Mesendoderm (in vitro differentiated cells): ENCODE results near the gene APOL1.

Experiments
- DNase-seq: peaks from one replicate; pipeline ENCODE4 v3.0.0; 2013
- H2AK5ac ChIP-seq: 2 replicates; pipeline ENCODE4 v1.6.1; 2013; ENCODE audit warnings: low read length, inconsistent platforms
- H2BK120ac ChIP-seq: 2 replicates; pipeline ENCODE4 v1.6.1; 2013; ENCODE audit warnings: low read depth, mild to moderate bottlenecking, low read length, moderate library complexity, mixed read lengths
- H2BK15ac ChIP-seq: replicated peaks from 2 replicates; pipeline ENCODE4 v1.6.1; 2013; ENCODE audit warnings: low read depth, mild to moderate bottlenecking, moderate library complexity
- H2BK5ac ChIP-seq: 2 replicates; pipeline ENCODE4 v1.6.1; 2013; ENCODE audit warnings: low read length, inconsistent platforms
- H3K18ac ChIP-seq: 2 replicates; pipeline ENCODE4 v1.6.1; 2013; ENCODE audit warnings: mild to moderate bottlenecking, low read length, mixed read lengths
- H3K23ac ChIP-seq: one replicate; pipeline ENCODE4 v1.6.1; 2013; ENCODE audit warnings: low read length
- H3K27ac ChIP-seq: 2 replicates; pipeline ENCODE4 v1.5.1; 2013; ENCODE audit warnings: low read depth, mild to moderate bottlenecking, inconsistent platforms, low read length, moderate library complexity
- H3K27me3 ChIP-seq: 2 replicates; pipeline ENCODE4 v1.6.1; 2013; ENCODE audit warnings: low read length, control low read depth, mild to moderate bottlenecking, inconsistent platforms; ENCODE audit not compliant: insufficient read depth, poor library complexity
- H3K36me3 ChIP-seq: 2 replicates; pipeline ENCODE4 v1.6.1; 2013; ENCODE audit warnings: low read length, inconsistent platforms; ENCODE audit not compliant: control insufficient read depth, insufficient read depth
- H3K4ac ChIP-seq: one replicate; pipeline ENCODE4 v1.6.1; 2013; ENCODE audit warnings: low read depth, mild to moderate bottlenecking, low read length, moderate library complexity
- H3K4me1 ChIP-seq: 2 replicates; pipeline ENCODE4 v1.6.1; 2013; ENCODE audit warnings: low read depth, low read length, inconsistent platforms; ENCODE audit not compliant: control insufficient read depth
- H3K4me2 ChIP-seq: 2 replicates; pipeline ENCODE4 v1.6.1; 2013; ENCODE audit warnings: low read length
- H3K4me3 ChIP-seq: 2 replicates; pipeline ENCODE4 v1.5.1; 2013; ENCODE audit warnings: mild to moderate bottlenecking, low read length
- H3K56ac ChIP-seq: one replicate; pipeline ENCODE4 v1.6.1; 2013; ENCODE audit warnings: low read length
- H3K79me1 ChIP-seq: 2 replicates; pipeline ENCODE4 v1.6.1; 2013; ENCODE audit warnings: low read length, inconsistent platforms
- H3K79me2 ChIP-seq: 2 replicates; pipeline ENCODE4 v1.6.1; 2013; ENCODE audit warnings: mild to moderate bottlenecking, low read length; ENCODE audit not compliant: control insufficient read depth, insufficient read depth
- H3K9ac ChIP-seq: 2 replicates; pipeline ENCODE4 v1.6.1; 2013; ENCODE audit warnings: low read length, inconsistent platforms
- H4K5ac ChIP-seq: one replicate; pipeline ENCODE4 v1.6.1; 2013; ENCODE audit warnings: low read length
- H4K8ac ChIP-seq: one replicate; pipeline ENCODE4 v1.6.1; 2013; ENCODE audit warnings: low read depth, mild to moderate bottlenecking, control low read depth, low read length, moderate library complexity
- WGBS: extraction: QIAGEN DNeasy Blood & Tissue Kit; methylation state at CpG from one replicate; pipeline ENCODE4 v1.1.7; 2013; ENCODE audit warnings: low lambda C conversion rate, missing lambda C conversion rate; ENCODE audit not compliant: insufficient coverage; ENCODE audit errors: extremely low coverage; 5-methylcytosine and 5-hydroxymethylcytosine counted together

The APOL1 gene

DNA sequence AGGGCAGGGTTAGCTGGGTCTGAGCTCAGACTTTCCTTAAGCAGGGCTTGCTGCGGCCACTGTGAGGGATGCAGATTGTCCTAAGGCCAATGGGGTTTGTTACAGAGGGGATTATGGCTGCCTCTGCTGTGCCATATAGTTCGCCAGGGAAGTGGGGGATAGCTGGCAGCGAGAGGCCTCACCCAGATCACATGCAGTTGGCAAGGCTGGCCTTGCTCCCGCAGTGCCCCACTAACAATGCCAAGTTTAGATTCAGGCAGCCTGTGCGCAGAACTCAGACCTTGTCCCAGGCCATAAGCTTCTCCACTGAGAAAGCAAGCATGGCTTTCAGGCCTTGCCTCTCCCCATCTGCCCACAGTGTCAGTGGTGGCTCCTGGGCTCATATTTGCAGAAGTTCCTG lies 8.9 kb upstream of the APOL1 start:
- H3K56ac ChIP-seq = no peak overlapping the region
- DNase-seq = no peak
- no peaks in the 10 kb centered on the region for H3K79me1 ChIP-seq
- no peak overlapping the region for H3K18ac ChIP-seq
- peaks cover 2% of the 10 kb centered on the region for H3K4me1 ChIP-seq
- H4K5ac ChIP-seq = no peak overlapping the region
- no peak overlapping the region for H3K4ac ChIP-seq
- no peak overlapping the region for H3K4me2 ChIP-seq
- no peak overlapping the region for H3K23ac ChIP-seq
- H3K27ac ChIP-seq = no peak overlapping the region
- H2AK5ac ChIP-seq = no peak overlapping the region
- H3K36me3 ChIP-seq = no peaks in the 10 kb centered on the region
- no peak overlapping the region for H3K4me3 ChIP-seq
- WGBS = no CpG with 5 or more reads among the region's 5 CpGs
- H2BK120ac ChIP-seq = no peak overlapping the region
- no peak overlapping the region for H4K8ac ChIP-seq
- no peak overlapping the region for H3K9ac ChIP-seq
- no peaks in the 10 kb centered on the region for H3K79me2 ChIP-seq
- no peak overlapping the region for H2BK5ac ChIP-seq
- H3K27me3 ChIP-seq = no peaks in the 10 kb centered on the region
- no peak overlapping the region for H2BK15ac ChIP-seq

DNA sequence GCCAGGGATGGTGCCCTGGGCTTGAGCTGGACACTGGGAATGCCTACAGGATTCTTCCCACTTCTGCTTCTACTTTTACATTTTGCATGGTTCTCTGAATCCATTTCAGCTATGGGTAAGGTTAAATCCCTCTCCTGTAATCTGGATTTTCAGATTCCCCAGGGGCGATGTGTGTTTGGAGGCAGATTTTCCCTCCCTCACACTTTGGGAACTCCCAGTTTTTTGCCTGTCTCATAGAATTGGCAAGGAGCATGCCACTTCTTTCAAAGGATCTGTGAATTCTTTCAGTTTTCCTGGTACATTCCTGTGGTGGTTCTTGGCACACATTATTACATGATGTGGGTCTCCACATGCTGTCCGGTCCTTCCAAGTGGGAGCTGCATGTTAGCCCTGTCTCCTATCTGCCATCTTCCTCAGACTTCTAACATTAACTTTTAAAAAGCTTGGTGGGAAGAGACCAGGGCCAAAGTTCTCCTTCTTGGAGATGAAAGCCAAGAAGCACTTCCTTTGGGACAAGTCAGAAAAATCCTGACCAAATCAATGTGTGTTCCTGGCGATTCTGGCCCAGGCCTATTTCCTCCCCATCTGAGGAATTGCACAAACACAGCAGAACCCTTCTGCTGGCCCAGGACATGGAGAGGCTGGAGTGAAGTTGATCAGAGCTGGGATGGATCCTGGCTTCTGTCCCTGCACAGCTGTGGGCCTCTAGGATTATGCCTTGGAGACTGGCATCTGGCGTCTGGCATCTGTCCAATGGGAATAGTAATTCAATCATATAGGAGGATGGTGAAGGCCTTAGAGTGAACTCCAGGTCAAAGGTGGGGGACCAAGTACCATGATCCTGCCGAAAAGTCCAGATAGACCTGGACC lies 8.2 kb upstream of the APOL1 start:
- no peaks in the 10 kb centered on the region for H3K79me1 ChIP-seq
- H3K23ac ChIP-seq = no peak overlapping the region
- H4K8ac ChIP-seq = no peak overlapping the region
- no peaks in the 10 kb centered on the region for H3K79me2 ChIP-seq
- H3K36me3 ChIP-seq = no peaks in the 10 kb centered on the region
- H3K4me2 ChIP-seq = no peak overlapping the region
- whole genome bisulfite sequencing = no CpG with 5 or more reads among the region's 5 CpGs
- H4K5ac ChIP-seq = no peak overlapping the region
- no peak overlapping the region for H2BK120ac ChIP-seq
- no peak overlapping the region for H3K27ac ChIP-seq
- no peak overlapping the region for H2BK5ac ChIP-seq
- H3K18ac ChIP-seq = no peak overlapping the region
- H3K27me3 ChIP-seq = no peaks in the 10 kb centered on the region
- H3K4me1 ChIP-seq = no peaks in the 10 kb centered on the region
- H2BK15ac ChIP-seq = no peak overlapping the region
- no peak overlapping the region for H3K4me3 ChIP-seq
- no peak overlapping the region for H3K56ac ChIP-seq
- H3K4ac ChIP-seq = no peak overlapping the region
- no peak for DNase-seq
- no peak overlapping the region for H3K9ac ChIP-seq
- no peak overlapping the region for H2AK5ac ChIP-seq

DNA sequence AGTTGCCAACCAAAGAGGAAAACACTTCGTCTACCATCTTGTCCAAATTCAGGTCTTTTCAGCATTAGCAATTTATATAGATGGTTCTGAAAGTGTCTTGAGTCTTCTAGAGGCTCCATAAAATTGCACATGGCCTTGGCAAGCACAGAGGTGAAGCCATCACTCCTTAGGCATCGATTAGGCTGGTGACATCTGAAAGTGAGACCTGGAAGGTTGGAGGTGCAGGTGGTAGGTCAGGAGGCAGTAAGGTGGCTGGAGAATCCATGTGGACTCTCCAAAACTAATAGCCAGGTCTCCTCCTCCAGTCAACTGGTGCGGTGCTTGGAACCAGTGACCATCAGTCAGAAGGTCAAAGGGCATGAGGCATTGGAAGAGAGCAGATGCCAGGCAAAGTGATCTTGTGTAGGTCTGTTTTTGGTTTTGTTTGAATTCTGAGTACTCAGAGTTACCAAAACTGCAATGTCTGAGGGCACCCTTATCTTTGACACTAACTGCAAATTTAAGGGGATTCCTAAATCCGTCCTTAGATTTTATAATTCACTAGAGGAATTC lies 7.1 kb upstream of the APOL1 start:
- Histone ChIP-seq H3K4me2 (no peak overlapping the region), H3K4ac (no peak overlapping the region), H3K56ac (no peak overlapping the region), H3K18ac (no peak overlapping the region), H2AK5ac (no peak overlapping the region), H3K27ac (no peak overlapping the region), H2BK15ac (no peak overlapping the region), H3K4me1 (no peaks in the 10 kb centered on the region), H2BK5ac (no peak overlapping the region), H3K27me3 (no peaks in the 10 kb centered on the region), H2BK120ac (no peak overlapping the region), H4K5ac (no peak overlapping the region), H4K8ac (no peak overlapping the region), H3K36me3 (no peaks in the 10 kb centered on the region), H3K4me3 (no peak overlapping the region), H3K79me1 (no peaks in the 10 kb centered on the region), H3K79me2 (no peaks in the 10 kb centered on the region), H3K23ac (no peak overlapping the region), H3K9ac (no peak overlapping the region)
- no peak for DNase-seq
- WGBS = no CpG with 5 or more reads among the region's 4 CpGs

DNA sequence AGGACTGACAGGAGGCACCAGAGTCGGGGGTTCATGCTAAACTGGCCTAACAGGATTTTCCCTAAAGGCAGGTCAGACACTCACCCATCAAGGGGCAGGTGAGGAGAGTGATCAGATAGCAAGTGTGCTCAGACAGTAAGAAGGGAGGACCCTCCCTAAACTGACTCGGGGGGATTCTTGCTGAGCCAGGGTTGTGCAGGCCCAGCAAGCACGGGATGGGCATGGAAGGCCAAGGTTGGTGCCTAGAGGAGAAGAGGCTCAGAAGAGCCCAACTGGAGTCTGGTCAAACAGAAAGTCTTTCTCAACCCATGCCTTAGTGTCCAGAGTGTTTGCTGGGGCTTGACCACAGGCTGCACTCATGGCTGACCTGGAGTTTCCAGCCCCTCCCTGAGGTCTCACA lies 6.2 kb upstream of the APOL1 start:
- no peak overlapping the region for H3K27ac ChIP-seq
- H3K27me3 ChIP-seq = no peaks in the 10 kb centered on the region
- no peak overlapping the region for H3K4ac ChIP-seq
- H3K9ac ChIP-seq = no peak overlapping the region
- H3K79me1 ChIP-seq = no peaks in the 10 kb centered on the region
- no peak overlapping the region for H3K56ac ChIP-seq
- no peak for DNase-seq
- no CpG with 5 or more reads among the region's 3 CpGs for WGBS
- H3K23ac ChIP-seq = no peak overlapping the region
- H3K79me2 ChIP-seq = no peaks in the 10 kb centered on the region
- no peak overlapping the region for H2AK5ac ChIP-seq
- H2BK120ac ChIP-seq = no peak overlapping the region
- no peak overlapping the region for H3K18ac ChIP-seq
- no peaks in the 10 kb centered on the region for H3K36me3 ChIP-seq
- H3K4me2 ChIP-seq = no peak overlapping the region
- no peak overlapping the region for H2BK5ac ChIP-seq
- H3K4me1 ChIP-seq = no peaks in the 10 kb centered on the region
- no peak overlapping the region for H3K4me3 ChIP-seq
- H2BK15ac ChIP-seq = no peak overlapping the region
- no peak overlapping the region for H4K8ac ChIP-seq
- no peak overlapping the region for H4K5ac ChIP-seq

DNA sequence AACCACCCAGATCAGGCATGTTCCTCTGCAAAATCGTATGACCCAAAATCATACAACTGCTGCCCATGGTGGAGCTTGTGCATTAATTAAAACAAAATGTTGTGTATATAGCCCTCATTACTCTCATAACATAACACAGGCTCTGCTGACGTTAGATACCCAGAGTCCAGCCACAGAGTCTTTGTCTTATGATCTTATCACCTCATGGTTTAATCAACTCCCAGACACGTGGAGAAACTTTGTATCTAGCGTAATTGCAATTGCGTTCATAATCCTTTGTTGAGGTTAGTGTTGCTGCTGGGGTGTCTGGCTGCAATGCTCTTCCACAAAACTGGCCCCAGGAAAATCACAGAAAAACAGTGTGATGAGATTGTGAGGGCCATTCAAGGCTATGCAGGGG lies 5.0 kb upstream of the APOL1 start:
- no peak overlapping the region for H3K56ac ChIP-seq
- H3K27ac ChIP-seq = no peak overlapping the region
- H2BK15ac ChIP-seq = no peak overlapping the region
- H3K4me3 ChIP-seq = no peak overlapping the region
- H4K8ac ChIP-seq = no peak overlapping the region
- no peak overlapping the region for H3K4me2 ChIP-seq
- no peak overlapping the region for H3K9ac ChIP-seq
- H3K27me3 ChIP-seq = no peaks in the 10 kb centered on the region
- H2AK5ac ChIP-seq = no peak overlapping the region
- DNase-seq = no peak
- no CpG with 5 or more reads among the region's 5 CpGs for WGBS
- H3K79me2 ChIP-seq = no peaks in the 10 kb centered on the region
- H3K4me1 ChIP-seq = no peaks in the 10 kb centered on the region
- no peaks in the 10 kb centered on the region for H3K36me3 ChIP-seq
- no peak overlapping the region for H4K5ac ChIP-seq
- H3K23ac ChIP-seq = no peak overlapping the region
- no peak overlapping the region for H2BK5ac ChIP-seq
- no peak overlapping the region for H3K18ac ChIP-seq
- no peaks in the 10 kb centered on the region for H3K79me1 ChIP-seq
- H2BK120ac ChIP-seq = no peak overlapping the region
- H3K4ac ChIP-seq = no peak overlapping the region
